NOMO-1 (cell line): ENCODE data around the gene GPR153.
A peak's percentile ranks its signal among the peaks of the same experiment; 100 is the strongest.
"Not testable (repeated sequence)": the region's sequence is repeated elsewhere in the genome, so short reads cannot be mapped to it uniquely, and the experiment has no call there.

Experiments used
- DNase-seq, 2 experiments: peaks; one replicate each; lab custom pipeline; 2025; ENCODE audit not compliant: unreplicated experiment in 2 of 2; lab: John Stamatoyannopoulos, UW

Gene GPR153

GRCh38 chr1:6260961-6261614, at the start of gene GPR153:
Gene GPR153 (minus strand): TSS chr1:6261098. CDS start chr1:6254905, 6,193 bp downstream.
- DNase-seq, result peak in 1 of 2 experiments; percentile 18

- no peak for DNase-seq
These were observed 49.4 kb upstream of the GPR153 start for GRCh38 chr1:6310116-6310848.

DNA sequence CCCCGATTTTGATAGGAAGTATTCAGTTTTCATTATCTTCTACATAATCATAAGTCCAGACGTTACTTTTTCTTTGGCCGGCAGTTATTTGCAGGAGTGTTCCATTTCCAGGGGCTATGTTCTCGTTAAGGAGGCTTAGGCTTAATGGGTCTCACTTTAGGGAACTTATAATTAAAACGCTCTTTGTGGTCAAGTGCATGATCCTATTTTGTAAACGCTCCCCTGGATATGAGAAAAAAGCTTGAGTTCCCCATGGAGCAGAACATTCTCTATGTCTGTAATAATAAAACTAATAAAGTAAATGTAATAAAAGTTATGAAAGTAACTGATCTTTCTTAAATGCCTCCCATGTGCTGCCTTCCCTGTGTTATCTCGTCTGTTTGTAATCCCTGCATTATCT, 48.7 kb upstream of the GPR153 start:
- no peak for DNase-seq

- no peak for DNase-seq
These were observed 47.6 kb upstream of the GPR153 start for GRCh38 chr1:6308449-6308848.

GRCh38 chr1:6307682-6308081, 46.8 kb upstream of the GPR153 start:
- DNase-seq, result not testable (repeated sequence)

GRCh38 chr1:6307099-6307498, 46.2 kb upstream of the GPR153 start:
- no peak for DNase-seq

- no peak for DNase-seq
These were observed 42.6 kb upstream of the GPR153 start for GRCh38 chr1:6303397-6304012.

DNA sequence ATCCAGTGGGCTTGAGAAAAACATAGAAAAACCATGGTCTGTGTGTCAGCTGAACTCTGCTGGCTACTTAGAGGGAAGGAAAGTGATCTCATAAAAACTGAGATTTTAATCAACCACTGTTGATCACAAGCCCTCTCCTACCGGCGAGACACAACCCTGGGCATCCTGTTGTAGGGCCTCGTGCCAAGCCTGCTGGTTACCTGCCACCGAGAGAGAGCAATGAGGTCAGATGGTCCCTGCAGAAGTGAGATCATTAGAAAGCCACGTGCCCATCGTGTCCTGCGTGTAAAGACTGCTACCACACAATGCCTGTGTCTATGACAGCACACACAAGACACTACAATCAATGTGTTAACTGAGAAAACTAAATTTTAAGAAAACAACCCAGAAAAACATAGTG, 41.7 kb upstream of the GPR153 start:
- no peak for DNase-seq

DNA sequence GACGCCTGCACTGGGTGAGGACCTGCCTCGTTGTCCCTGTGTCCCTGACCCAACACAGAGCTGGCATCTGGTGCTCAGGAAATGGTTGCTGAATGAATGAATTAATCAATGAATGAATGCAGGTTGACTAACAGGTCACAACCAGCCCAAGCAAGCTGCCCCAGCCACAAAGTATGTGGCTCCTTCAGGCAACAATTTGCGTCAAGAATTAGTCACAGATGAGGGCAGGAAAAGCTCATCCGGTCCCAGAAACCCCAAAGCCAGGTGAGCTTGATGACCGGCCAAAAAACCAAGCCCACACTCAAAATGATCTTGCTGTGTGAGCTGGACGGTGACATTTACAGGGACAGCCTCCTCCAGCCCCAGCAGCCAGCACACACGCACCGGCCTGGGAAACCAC, 40.6 kb upstream of the GPR153 start:
- no peak for DNase-seq

DNA sequence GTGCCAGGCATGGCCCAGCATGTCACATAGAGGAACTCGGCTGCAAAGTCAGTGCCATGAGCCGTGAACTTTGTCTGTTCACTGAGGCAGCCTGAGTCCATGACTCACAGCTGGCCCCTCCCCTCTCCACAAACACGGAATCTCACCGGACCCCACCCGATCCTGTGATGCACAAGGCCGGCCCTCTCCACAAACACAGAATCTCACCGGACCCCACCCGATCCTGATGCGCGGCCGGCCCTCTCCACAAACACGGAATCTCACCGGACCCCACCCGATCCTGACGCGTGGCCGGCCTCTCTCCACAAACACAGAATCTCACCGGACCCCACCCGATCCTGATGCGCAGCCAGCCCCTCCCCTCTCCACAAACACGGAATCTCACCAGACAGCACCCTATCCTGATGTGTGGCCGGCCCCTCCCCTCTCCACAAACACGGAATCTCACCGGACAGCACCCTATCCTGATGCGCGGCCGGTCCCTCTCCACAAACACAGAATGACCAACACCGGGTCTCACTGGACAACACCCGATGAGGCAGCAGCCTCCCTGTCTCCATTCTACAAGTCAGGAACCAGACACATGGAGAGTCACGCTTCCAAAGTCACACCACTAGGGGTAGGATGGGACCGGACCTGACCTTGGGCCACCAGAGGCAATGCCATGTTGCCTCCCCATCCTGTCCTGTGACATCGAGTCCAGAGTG, 39.6 kb upstream of the GPR153 start:
- DNase-seq, result no peak

GRCh38 chr1:6299557-6300165, 38.8 kb upstream of the GPR153 start:
- no peak for DNase-seq

DNA sequence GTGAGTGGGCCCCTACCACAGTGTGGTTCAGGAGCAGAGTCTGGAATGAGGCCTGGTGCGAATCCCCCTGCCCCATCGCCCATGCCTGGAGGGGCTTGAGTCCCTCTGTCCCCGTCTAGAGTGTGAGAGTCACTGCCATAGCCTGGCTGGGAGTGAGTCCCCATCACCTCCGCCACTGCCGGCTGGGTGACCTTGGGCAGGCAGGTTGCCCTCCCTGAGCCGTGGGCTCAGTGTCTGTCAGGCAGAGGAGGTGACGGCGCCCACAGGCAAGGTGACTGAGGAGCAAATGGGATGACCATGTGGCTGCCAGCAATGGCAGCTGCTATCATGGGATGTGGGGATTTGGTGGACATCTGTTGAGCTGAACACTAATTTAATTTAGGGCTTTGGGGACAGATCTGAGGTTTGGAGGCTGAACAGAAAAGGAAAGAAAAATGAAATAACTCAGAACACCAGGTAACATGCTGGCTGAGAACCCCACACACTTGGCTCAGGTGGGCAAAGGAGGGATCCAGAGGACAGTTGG, 38.1 kb upstream of the GPR153 start:
- no peak for DNase-seq

- DNase-seq, result no peak
These were observed 37.6 kb upstream of the GPR153 start for GRCh38 chr1:6298530-6298929.

GRCh38 chr1:6295910-6296309, 35.0 kb upstream of the GPR153 start:
- no peak for DNase-seq

DNA sequence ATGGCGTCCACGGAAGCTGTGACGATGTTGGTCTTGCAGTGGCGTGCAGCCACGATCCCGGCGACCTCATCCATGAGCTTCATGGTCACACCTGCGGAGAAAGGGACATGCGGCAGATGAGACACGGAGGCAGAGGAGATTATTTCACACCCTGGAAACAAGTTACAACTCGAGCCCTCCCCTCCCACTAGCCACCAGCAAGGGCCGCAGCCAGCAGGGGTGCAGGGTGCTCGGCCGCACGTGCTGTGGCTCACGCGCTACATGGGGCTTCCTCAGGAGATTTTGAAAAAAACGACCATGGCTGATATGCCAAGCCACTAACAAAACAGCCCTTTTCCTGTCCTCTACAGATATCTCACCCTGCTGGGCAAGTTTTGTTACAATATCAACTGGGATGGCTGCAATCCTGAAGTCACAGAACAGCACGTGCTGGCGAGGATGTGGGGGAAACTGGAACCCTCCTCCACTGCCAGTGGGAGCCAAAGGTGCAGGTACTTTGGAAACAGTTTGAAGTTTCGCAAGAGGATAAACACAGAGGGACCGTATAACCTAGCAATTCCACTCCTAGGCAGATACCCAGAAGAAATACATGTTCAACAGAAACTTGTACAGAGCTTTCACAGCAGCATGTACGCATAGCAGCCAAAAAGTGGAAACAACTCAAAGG, 34.1 kb upstream of the GPR153 start:
- no peak for DNase-seq

DNA sequence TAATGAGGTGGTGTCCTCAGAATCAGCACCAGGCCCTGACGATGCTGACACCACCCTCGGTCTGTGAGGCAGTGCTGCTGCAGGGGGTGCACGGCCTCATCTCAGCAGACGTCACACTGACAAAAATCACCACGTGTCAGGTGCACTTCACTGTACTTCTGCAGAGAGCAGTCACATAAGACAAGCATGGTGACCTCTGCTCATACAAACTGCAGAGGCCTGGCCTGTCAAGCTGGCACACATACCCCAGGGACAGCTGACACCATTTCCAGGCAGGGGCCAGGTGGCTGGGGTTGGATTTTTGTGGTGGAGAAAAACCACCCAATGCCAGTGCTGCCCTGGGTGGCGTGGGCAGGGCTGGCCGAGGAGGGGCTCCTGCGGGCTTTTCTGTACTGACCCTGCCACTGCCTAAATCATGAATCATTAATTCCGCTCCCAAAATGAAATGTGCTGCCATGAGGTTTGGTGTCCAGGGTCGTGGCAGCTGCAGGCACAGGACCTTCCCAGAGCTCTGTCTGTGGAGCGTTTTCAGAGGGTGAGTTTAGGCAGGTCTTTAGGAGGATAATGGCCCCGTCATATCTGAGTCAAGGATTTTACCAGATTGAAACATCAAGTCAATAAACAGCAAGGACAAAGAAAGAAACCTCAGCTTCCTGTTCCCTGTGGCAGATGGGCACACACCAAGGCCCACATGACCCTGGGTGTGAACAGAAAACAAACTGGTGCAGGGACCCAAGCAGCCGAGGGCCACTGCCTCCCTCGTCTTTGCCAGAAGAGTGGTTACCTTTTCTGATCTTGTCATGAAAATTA, 33.4 kb upstream of the GPR153 start:
- no peak for DNase-seq

GRCh38 chr1:6292102-6292501, 31.2 kb upstream of the GPR153 start:
- DNase-seq, result no peak

- no peak for DNase-seq
These were observed 27.8 kb upstream of the GPR153 start for GRCh38 chr1:6288665-6289064.

GRCh38 chr1:6288026-6288425, 27.1 kb upstream of the GPR153 start:
- no peak for DNase-seq
